ENCODE measurements around the gene DBN1.
"Not testable (repeated sequence)": the region's sequence is repeated elsewhere in the genome, so short reads cannot be mapped to it uniquely, and the experiment has no call there.

The DBN1 gene

DNA sequence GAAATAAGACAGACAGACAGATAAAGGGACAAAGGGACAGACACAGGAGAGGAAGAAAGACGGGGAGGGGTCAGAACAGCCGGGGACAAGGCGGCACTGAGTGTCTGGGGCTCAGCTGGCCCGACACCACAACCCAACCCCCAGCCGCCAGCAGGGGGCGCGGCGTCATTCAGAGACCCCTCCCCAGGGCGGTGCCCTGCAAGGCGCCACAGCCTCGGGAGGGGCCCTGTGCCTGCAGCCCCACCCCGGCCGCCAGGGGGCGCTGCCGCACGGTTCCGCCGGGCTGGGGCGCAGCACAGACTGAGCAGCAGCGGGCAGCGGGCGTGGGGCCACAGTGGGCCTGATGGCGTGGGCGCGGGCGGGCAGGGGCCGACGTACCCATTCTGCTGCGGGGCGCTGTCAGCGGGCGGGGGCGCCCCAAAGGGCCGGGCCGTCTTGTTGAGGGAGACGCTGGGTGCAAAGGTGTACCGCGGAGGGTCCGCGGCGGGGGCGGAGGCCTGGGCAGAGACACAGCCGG, 18.1 kb upstream of the DBN1 start:
- DNase-seq (ENCODE audit: low read depth, low spot score), result no peak

DNA sequence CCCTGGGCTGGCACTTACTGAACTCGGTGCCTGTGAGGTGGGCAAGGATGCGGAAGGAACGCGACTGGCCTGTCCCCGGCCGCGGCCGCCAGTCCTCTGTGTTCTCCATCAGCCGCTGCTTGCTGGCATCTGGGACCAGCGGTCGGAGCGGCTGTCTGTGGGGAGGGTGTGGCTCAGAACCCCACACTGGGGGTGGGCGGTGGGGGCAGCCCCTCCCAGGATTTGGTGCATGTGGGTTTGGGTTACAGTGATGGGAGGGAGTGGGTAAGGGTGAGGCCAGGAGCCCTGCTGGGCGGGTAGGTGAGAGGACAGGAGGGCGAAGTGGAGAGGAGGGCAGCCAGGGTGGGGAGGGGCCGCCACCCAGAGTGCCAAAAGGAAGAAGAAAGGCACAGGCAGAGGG, 17.6 kb upstream of the DBN1 start:
- DNase-seq (ENCODE audit: low read depth, low spot score), result no peak

DNA sequence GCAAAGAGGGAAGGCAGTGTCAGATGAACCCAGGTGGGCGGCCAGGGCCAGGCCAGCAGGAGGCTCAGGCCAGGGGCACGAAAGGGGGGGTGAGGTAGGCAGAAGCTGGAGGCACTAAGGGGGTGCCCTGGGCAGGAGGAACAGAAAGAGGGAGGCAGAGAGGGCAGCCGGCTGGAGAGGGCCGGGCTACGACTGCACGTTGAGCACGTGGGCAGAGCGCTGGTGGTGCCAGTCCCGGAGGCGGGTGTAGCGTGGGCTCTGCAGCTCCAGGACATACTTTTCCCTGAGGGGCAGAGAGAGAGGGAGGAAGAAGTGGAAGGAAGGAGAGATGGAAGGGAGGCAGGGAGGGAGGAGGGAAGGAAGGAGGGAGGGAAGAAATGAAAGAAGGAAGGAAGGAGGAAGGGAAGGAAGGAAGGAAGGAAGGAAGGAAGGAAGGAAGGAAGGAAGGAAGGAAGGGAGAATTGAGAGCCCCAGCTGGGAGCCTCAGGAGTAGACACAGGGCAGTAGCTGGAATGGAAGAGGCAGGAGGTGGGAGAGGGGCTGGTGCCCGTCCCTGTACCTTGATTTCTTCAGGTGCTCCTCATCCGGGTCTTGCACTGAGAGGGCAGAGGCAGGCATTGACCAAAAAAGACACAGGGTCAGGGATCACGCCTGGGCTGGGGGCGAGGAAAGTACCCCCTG, 17.0 kb upstream of the DBN1 start:
- DNase-seq (ENCODE audit: low read depth, low spot score), result no peak

DNA sequence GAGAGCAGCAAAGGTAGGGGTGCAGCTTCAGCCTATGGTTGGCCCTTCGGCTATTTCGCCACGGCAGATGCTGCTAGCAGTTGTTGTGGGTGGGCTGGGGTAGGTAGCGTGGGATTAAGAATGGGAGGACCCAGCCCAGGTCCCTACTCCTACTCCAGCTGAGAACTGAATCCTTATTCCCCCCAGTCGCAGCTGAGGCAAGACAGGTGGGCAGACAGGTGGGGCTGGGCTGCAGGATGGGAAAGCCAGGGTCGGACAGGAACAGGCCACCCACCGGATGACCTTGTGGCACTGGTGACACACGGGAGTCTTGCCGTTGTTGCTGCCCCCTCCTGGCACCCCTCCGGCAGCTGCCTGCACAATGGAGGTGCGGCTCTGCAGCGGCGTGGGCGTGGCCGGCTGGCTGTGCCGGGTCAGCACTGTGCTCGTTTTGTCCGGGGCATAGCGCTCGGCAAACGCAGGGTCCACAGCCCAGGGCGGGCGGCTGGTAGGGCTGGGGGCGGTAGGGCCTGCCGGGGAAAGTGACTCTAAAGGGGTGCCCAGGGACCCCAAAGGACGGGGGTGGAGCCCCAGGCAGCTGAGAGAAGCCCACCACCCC, 15.8 kb upstream of the DBN1 start:
- DNase-seq (ENCODE audit: low read depth, low spot score), result no peak

DNA sequence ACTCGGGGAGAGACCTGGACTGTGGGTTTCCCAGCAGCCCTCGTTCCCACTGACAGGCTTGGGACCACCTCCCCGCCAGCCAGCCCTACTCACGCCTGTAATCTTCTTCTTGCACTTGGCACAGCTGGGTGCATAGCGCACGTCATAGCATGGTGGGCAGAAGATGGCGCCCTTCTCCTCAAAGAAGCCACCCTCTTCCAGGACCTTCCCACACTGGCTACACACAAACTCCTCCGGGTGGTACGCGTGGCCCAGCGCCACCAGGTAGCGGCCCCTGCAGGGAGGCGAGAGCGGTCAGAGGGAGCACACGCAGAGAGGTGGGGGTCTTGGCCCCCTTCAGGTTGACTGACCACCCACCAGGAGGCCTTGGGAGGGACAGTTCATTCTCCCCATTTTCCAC, 14.5 kb upstream of the DBN1 start:
- DNase-seq (ENCODE audit: low read depth, low spot score), result no peak

DNA sequence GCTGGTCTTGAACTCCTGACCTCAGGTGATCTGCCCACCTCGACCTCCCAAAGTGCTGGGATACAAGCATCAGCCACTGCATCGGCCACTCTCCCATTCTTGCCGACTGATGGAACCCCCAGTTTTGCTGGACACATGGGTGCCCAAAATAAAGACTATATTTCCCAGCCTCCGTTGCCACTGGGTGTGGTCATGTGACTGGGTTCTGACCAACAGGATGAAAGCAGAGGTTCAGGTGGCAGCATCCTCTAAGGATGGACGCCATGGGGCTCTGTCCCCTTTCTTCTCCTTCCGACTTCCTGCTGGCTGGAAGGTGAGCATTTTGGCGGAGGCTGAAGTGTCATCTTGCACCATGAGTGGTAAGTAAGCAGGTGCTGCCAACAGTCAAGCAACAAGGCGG, 13.7 kb upstream of the DBN1 start:
- no peak for DNase-seq (ENCODE audit: low read depth, low spot score)

DNA sequence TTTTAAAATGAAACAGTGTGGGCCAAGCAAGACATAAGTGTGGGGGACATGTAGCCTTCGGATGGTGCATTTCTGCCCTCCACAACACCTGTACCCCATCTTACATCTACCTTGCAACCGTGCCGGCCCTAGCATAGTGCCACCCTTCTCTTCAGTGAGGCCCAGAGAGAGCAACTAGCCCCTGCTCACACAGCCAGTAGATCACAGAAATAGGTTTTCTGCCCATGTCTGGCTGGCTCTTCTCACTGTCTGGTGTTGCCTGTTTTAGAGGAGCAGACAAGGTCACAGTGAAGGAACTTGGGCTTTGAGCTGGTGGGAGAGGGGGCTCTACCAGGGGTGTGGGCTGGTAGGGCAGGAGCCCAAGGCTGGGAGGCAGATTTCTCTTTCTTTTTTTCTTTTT, 12.8 kb upstream of the DBN1 start:
- no peak for DNase-seq (ENCODE audit: low read depth, low spot score)

DNA sequence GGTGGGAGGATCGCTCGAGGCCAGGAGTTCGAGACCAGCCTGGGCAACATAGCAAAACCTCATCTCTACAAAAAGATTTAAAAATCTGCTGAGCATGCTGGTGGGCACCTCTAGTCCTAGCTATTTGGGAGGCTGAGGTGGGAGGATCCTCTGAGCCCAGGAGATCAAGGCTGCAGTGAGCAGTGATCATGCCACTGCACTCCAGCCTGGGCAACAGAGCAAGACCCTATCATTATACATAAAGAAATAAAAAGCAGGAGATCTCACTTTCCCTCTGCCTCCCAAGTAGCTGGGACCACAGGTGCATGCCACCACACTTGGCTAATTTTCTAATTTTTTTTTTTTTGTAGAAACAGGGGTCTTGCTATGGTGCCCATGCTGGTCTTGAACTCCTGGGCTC, 12.3 kb upstream of the DBN1 start:
- DNase-seq (ENCODE audit: low read depth, low spot score), result not testable (repeated sequence)

DNA sequence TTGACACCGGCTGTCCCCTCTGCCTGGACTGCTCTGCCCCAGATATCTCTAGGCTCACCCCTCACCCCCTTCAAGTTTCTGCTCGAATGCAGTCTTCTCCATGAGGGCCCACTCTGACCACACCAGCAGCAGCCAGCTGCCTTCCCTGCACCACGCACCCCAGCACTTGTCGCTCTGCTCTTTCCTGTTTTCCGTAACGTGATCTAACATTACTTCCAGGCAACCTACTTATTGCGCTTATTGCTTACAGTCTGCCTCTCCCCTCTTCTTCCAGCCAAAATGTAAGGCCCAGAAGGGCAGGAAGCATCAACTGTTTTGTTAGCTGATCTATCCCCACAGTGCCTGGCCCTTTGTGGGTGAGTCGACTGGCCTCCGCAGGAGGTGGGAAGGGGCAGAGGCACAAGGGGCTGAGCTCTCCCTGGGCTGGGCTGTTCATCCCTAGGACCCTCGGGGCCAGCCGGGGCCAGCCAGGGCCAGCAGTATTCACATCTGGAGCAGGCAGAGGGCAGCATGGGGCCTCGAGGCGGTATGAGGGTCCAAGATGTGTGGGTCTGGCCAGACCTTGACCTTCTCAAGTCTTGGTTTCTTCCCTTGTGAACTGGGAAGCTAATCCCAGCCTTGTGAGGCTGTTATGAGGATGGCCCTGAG, 11.6 kb upstream of the DBN1 start:
- no peak for DNase-seq (ENCODE audit: low read depth, low spot score)

DNA sequence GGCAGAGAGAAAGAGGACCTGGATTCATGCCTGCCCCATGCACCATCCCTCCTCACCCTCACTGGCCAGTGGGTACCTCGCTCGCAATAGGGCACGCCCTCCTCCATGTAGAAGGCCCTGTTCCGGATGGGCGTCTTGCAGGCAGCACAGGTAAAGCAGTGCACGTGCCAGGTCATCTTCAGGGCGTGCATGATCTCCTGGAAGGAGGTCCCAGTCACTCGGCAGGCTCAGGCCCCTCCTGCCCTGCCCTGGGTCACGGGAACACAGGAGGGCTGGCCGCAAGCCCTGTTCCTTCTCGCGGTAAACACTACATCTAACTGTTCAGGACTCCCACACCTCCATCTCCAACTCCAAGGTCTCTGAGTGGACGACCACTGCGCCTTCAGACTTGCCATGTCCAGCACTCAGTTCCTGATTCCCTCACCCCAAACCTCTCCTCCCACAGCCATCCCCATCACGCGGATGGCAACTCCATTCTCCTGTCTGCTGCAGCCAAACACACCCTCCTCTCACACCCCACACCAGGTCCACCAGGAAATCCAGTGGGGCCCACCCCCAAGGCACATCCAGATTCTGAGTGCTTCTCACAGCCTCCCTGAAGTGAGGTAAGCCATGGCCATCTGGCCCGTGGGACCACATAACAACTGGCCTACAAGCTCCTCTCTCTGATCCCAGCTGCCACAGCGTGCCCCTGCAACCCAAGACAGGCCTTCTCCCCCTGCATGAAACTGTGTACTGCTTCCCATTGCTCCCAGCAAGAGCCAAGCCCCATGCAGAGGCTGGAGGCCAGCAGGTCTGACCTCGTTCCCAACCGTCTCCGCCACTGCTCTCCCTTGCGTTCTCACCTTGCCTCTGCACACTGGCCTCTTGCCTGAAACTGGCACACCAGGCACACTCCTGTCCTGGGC, 10.8 kb upstream of the DBN1 start:
- DNase-seq (ENCODE audit: low read depth, low spot score), result no peak

DNA sequence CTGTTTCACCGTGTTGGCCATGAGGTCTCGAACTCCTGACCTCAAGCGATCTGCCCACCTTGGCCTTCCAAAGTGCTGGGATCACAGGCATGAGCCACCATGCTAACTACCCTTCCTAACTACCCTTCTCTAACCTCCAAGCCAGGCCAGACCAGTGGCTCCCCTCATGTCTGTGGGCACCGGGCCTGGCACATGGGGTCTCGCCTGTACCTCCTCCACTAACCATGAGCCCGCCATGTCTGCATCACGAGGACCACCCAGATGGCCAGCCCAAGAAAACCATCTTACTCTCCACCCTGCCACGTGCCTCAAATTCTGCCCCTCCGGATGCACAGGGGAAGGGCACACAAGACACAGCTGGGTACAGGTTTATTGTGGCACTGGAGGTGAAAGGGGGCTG, 9.6 kb upstream of the DBN1 start:
- no peak for DNase-seq (ENCODE audit: low read depth, low spot score)

DNA sequence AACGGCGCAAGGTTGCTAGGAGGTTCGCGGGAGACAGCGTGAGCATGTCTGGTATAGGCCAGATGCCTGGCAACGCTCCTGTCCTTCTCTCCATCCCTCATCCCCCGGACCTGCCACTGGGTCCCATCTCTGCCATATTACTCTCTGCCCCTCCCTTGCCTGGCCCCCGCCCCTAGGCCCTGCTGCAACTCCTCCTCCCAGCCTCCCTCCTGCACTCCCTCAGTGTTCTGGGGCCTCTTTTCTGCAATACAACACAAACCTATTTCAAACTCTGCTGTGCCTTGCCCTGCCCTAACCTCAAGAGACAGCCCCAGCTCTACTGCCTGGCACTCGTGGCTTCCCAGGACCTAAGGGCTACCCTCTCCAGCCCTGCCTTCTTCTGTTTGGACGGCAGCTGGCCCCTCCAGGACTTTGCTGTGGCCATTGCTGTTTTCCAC, 8.9 kb upstream of the DBN1 start:
- no peak for DNase-seq (ENCODE audit: low read depth, low spot score)

DNA sequence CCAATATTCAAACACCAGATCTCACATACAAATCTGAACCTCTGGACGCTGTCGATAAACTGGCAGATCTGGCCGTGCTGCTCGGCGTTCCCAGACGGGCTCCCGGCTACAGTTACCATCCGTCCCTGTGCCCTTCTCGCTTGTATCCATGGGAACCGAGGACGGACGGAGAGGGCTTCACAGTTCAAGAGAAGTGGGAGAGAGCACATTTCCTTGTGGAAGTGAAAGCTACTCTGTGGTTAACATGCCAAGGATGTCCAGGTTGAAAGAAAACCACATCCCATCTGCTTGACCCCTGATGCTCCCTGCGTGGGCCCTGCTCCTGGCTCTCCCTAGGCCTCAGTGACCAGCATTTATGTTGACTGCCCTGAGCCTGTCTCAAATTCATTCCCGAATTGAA, 6.3 kb upstream of the DBN1 start:
- no peak for DNase-seq (ENCODE audit: low read depth, low spot score)

DNA sequence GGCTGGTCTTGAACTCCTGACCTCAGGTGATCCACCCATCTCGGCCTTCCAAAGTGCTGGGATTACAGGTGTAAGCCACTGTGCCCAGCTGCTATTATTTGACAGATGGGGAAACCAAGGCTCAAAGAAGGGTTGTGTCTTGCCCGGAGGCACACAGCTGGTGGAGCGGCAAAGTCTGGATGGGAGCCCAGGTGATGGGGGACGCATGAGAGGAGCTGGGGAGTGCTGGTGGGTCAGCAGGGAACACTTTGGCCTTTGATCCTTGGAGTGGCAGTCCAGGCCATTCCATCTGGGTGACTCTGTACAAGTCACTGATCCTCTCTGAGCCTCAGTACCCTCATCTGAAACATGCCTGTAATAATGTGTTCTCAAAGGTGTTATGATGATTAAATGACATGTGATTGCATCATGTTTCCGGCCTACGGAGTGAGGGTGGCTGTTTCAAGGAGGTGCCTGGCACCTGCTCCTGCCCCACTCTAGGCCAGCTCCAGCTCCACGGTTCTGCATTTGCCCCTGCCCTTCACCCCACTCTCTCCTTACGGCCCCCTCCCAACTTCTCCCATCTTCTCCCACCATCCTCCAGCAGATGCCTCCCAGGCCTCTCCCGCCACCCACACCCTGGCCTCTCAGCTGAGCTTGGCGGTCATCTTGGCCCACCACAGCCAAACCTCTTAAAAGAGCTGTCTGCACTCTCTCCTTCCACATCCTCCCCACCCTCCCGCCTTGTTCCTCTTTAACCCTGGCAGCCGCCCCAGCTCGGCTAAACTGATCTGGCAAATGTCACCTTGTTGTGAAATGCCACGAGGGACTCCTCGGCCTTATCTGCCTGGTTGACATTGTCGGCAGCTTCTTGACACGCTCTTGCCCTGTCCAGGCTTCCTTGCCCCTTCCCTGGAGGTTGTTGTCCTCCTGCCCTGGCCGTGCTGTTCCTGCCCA, 5.5 kb upstream of the DBN1 start:
- no peak for DNase-seq (ENCODE audit: low read depth, low spot score)

DNA sequence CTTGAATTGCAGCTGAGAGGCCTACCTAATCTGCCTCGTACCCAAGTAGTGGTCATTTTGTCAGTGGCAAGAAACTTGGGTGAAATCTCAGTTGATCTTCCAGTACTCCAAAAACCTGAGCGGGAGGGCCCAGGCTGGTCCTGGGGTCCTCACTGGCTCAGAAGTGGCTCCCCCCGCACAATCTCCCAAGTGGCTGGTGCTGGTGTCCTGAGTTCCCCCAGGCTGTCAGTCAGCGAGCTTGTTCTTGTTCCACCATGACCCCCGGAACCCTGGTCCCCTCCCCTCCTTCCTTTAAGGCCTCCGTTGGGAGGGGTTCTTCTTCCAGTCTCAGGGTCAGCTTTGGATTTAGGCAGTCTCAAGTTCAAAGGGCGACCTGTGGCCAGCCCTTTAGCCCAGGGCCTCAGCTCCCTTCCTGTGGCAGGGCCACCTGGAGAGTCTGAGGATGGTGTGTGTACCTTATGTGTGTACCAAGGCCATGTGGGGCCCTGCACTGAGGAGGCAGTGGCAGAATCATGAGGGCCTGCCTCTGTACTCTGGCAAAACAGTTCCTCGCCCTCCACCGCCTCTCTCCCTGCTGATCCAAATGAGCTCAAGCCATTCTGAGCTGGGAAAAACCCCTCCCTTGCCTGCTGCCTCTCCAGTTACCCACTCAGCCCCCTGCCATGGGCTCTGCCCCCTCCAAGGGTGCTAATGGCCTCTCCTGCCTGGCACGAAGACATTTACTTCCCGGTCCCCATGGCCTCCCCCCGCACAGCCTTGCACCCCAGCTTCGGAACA, 4.5 kb upstream of the DBN1 start:
- no peak for DNase-seq (ENCODE audit: low read depth, low spot score)

DNA sequence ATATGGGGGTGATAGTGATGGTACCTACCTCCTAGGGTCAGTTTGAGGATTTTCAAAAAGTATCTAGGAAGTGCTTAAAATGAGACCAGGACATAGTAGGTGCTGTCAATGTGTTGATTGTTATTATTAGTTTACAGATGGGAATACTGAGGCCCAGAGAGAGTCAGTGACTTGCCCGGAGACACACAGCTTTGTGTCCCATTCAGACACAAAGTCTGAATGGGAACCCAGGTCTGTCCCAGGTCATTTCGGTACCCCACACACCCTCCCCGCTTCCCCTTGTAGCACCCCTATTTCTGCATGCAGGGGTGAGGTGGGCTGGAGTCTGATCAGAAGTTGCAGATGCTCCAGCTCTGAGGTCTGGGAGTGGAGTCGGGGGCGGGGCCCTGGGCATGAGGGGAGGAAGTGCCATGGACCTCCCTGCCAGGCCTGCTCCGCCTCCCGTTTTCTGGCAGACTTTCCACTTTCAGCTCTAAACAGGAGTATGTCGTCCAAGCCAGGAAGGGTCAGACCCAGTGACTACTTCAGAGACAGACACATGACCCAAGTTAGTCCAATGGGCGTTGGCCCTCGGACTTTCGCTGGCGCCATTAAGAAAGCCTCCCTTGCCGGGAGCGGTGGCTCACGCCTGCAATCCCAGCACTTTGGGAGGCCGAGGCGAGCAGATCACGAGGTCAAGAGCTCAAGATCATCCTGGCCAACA, 3.2 kb upstream of the DBN1 start:
- DNase-seq (ENCODE audit: low read depth, low spot score), result no peak

DNA sequence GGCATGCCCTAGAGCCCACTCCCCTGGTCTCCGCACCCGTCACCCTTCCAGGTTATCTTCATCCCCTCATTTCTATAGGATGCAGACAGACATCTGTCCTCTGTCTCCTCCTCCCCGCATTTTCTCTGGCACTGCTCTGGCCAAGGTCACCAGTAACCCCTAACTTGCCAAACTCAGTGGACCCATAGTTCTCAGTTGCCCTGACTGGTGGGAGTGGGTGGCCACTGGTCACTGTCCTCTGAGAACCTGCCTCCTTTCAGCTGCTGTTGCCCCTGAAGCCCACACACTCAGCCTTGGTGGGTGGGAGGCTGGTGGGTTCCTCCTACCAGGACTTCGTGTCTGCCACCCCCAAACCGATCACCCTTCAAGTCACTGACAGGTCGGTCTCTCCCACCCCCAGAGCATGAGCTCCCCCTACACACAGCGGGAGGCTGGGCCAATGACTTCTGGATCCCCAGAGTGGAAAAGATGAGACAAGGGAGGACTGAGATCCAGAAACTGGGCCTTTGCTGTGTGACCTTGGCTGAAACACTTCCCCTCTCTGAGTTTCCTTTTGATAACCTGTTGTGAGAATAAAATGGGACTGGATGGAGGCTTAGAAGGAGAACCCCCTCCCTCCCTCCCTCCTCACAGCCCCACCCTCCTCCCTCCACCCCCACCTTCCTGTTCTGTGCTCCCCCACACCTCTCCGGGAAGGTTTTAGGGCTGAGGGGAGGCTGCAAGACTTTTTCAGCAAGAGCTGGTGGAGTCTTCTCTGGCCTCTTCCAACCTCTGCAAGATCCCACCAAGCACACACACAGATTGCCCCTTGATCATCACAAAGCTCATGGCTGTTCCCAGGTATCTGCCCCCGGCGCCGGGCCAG, 2.4 kb upstream of the DBN1 start:
- no peak for DNase-seq (ENCODE audit: low read depth, low spot score)

DNA sequence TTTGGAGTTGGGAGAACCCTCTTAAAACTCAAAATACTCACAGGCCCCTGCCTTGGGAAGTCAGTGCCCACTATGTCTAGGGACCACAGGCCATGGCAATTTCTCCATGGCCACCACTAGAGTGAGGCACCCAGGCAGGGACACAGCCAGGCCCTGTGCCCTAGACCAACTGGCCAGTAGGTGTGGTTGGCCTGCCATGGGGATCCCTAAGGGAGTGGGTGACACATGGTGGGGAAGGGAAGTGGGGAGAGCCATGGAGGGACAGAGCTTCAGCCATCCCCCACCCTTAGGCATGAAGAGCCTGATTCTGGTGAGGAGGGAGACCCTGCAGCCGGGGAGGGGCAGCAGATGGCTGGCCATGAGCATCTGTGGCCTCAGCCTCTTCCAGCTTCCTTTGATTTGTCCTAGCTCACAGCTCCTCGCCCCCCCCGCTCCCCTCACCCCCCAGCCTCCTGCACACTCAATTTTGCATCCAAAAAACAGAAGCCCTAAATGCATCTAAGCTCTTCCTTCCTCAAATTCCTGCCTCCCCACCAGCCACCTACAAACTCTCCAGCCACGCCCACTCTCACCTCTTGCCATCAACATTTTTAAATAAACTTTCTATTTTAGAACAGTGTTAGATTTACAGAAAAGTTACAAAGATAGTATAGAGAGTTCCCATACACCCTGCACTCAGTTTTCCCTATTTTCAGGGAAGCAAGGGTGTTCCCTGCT, 1.6 kb upstream of the DBN1 start:
- DNase-seq (ENCODE audit: low read depth, low spot score), result no peak

All from brain pericyte (primary cell).